ENCODE results near the gene EDN3. TPM values are rescaled to one million over a fixed set of nuclear protein-coding genes. Genes with fewer than 3 reads are reported as not detected.

Gene EDN3
- total RNA-seq, 1 experiment from 2014 or later = not detected

- no peaks in the 10 kb centered on the region for H3K9me2 ChIP-seq (ENCODE audit: insufficient read depth)
- intact Hi-C loops (cut with micrococcal nuclease) = no loop called here
- H3K36me3 ChIP-seq (ENCODE audit: control insufficient read depth in 1 of 2, insufficient read depth in 2 of 2, low read length in 2 of 2) = no peaks in the 10 kb centered on the region
- H3K27me3 ChIP-seq (ENCODE audit: insufficient read depth, low read length) = peaks cover 36% of the 10 kb centered on the region; the same call in 1 of the 2 replicates
- no peak overlapping the region for H2AFZ ChIP-seq (ENCODE audit: low read depth, low read length, poor library complexity, severe bottlenecking)
- H3K9ac ChIP-seq (ENCODE audit: low read length) = no peak overlapping the region
- no peak overlapping the region for H3K27ac ChIP-seq (ENCODE audit: low read depth, low read length)
- TF ChIP-seq ATF3 (IDR thresholded peaks at IDR 0.05) = no peak
- TF ChIP-seq REST (IDR thresholded peaks at IDR 0.05; ENCODE audit: low read depth) = no peak
- no peak for TF ChIP-seq MAX (IDR thresholded peaks at IDR 0.05)
- no peak for TF ChIP-seq SP1 (IDR thresholded peaks at IDR 0.05; ENCODE audit: low read depth)
- no peak for TF ChIP-seq EGR1 (IDR thresholded peaks at IDR 0.05; ENCODE audit: low read depth)
- TF ChIP-seq POLR2AphosphoS5 (IDR thresholded peaks at IDR 0.05; ENCODE audit: low read depth, low read length) = no peak
- no peak for TF ChIP-seq CTCF (IDR thresholded peaks at IDR 0.05 in 2 of 3, conservative IDR thresholded peaks at IDR 0.05 in 1 of 3; ENCODE audit: borderline replicate concordance in 1 of 3, insufficient read depth in 1 of 3, low read depth in 2 of 3, low read length in 2 of 3)
- TF ChIP-seq JUND (IDR thresholded peaks at IDR 0.05) = no peak
- TF ChIP-seq CEBPB (IDR thresholded peaks at IDR 0.05; ENCODE audit: low read depth) = no peak
- TF ChIP-seq ZNF274 (IDR thresholded peaks at IDR 0.05; ENCODE audit: low read depth, low read length) = no peak
- H3K79me2 ChIP-seq (ENCODE audit: insufficient read depth, low read length) = no peaks in the 10 kb centered on the region
- no peak for DNase-seq (ENCODE audit: low read depth, low spot score)
- no TSS peak for BruUV-seq (replicated peaks)
- ChIA-PET RAD21 (ENCODE audit: low non-redundant PET in 1 of 2, low total read pairs in 2 of 2, uncharacterized antibody in 2 of 2, unreplicated experiment in 2 of 2) (no interaction called here), POLR2A (no interaction called here), CTCF (no interaction called here)
- H3K4me2 ChIP-seq (ENCODE audit: low read length) = no peak overlapping the region
- no peaks in the 10 kb centered on the region for H3K9me3 ChIP-seq (ENCODE audit: control insufficient read depth in 1 of 2, insufficient read depth in 1 of 2, low read depth in 1 of 2, low read length in 2 of 2)
- ATAC-seq = no peak
- H3K4me3 ChIP-seq (replicated peaks in 1 of 2; ENCODE audit: low read depth in 1 of 2, low read length in 2 of 2) = no peak overlapping the region
- no peaks in the 10 kb centered on the region for H3K4me1 ChIP-seq (ENCODE audit: control insufficient read depth in 1 of 2, insufficient read depth in 2 of 2, low read length in 2 of 2)
- no peaks in the 10 kb centered on the region for H4K20me1 ChIP-seq (ENCODE audit: insufficient read depth)
Observed at GRCh38 chr20:59333260-59333845, 32.9 kb downstream of the EDN3 start.

Measured in HCT116 (cell line).